GM13977 (cell line): ENCODE data around the gene CAD.

ENCODE experiments used
- DNase-seq: peaks from one replicate; pipeline ENCODE4 v3.0.0; 2012; ENCODE audit warnings: low spot score
- in situ Hi-C: fragments of 300-500 bp; cut with MboI; formaldehyde crosslinking; loops from one replicate; pipeline ENCODE4 v1.12.0; 2022; ENCODE audit warnings: low sequenced_read_pairs, low pct_unique_long_range_greater_than_20kb, mixed read lengths, inconsistent platforms; ENCODE audit not compliant: unreplicated experiment
- TF ChIP-seq, protein P1 (sequence below): IDR thresholded peaks from 2 replicates; pipeline ENCODE4 v1.5.1; 2012; ENCODE audit warnings: mild to moderate bottlenecking, control low read depth; ENCODE audit not compliant: insufficient read depth; ENCODE audit errors: extremely low read depth, missing control alignments

CAD gene

DNA sequence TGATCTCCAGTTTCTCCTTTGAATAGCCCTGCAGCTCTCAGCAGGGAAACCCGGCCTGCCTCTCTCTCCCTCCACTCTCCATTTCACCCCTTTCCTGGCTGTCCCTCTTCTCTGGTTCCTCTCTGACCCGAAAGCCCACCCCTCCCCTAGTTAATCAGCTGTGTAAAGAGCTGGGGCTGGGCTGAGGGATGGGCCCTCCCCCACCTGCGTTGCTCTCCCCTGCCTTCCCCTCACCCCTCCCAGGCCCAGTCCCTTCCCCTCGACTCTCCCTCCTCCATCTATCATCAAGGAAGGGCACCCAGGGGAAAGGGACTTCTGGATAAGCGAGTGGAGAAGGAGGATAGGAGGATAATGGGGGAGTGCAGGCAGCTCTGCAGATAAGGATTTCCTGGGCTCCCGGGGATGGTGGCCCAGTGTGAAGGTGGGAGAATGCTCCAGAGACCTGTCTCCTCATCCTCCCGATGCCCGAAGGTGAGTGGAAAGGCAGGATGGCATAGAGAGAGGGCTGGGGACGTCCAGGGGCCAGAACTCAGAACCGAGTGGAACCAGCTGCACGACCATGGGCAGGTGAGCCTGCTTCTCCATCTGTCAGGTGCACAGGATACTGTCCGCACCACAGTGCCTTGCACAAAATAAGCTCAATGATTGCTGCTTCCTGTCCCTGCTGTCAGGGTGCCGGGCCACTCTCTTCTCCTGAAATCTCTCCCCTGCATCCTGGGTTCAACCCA lies 33.6 kb downstream of the CAD start:
- in situ Hi-C loops, result no loop called here
- TF ChIP-seq, protein P1, sequence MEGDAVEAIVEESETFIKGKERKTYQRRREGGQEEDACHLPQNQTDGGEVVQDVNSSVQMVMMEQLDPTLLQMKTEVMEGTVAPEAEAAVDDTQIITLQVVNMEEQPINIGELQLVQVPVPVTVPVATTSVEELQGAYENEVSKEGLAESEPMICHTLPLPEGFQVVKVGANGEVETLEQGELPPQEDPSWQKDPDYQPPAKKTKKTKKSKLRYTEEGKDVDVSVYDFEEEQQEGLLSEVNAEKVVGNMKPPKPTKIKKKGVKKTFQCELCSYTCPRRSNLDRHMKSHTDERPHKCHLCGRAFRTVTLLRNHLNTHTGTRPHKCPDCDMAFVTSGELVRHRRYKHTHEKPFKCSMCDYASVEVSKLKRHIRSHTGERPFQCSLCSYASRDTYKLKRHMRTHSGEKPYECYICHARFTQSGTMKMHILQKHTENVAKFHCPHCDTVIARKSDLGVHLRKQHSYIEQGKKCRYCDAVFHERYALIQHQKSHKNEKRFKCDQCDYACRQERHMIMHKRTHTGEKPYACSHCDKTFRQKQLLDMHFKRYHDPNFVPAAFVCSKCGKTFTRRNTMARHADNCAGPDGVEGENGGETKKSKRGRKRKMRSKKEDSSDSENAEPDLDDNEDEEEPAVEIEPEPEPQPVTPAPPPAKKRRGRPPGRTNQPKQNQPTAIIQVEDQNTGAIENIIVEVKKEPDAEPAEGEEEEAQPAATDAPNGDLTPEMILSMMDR, result no peak

DNA sequence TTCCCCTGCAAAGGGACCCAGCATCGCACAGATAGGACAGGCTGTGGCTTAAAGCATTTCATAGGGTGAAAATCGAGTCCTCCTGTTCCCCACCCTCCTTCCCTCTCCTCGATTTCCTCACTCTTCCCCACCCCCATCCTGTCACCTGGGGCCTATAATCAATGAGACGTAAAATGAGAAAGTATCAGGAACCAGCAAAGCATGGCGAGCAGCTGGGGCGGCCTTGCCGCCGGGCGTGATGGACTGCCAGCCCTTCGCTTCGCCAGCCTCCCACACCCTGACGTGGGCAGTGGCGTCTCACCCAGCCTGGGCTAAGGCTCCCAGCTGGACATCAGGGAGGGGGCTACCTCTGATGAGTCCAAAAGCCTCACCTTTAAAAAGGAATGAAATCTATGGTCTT lies 34.6 kb downstream of the CAD start:
- in situ Hi-C loops, result no loop called here
- DNase-seq, result no peak
- TF ChIP-seq, protein P1, result no peak

More for the DNA sequence above, 33.6 kb downstream of the CAD start:
- no peak for DNase-seq

DNA sequence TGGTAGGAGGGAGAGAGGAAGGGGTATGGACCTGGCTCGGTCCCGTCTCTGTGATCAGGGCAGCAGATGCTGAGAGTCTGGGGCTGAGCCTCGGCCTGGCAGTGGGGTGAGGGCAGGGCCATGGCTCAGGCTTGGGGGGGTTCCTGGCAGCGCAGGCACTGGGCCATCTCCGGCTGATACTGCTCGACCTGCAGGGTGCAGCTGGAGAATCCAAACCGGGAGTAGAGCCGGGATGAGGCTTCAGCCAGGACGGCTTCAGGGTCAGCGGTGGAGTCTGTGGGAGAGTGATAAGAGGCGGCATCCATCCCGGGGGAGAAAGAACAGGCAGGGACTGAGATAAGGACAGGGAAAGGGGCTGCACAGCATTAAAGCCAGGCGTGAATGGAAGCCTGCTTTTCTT lies 38.0 kb downstream of the CAD start:
- TF ChIP-seq, protein P1, result no peak
- in situ Hi-C loops, result no loop called here
- DNase-seq, result no peak

DNA sequence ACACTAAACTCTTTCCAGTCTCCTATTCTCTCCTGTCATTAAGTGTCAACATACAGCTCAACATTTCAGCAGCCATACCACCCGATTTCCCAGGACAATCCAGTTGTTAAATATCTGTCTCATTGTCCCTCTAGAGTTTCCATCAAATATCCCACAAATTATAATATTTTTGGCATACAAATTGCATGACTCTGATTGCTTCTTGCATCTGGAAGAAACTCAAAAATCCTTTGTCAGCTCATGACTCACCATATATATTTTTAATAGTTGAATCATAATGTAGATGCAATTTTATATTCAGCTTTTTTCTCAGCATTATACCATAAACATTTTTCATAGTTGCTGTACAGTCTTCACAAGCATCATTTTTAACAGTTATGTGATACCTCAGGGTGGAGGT lies 38.5 kb downstream of the CAD start:
- TF ChIP-seq, protein P1, result no peak
- DNase-seq, result no peak
- in situ Hi-C loops, result no loop called here

DNA sequence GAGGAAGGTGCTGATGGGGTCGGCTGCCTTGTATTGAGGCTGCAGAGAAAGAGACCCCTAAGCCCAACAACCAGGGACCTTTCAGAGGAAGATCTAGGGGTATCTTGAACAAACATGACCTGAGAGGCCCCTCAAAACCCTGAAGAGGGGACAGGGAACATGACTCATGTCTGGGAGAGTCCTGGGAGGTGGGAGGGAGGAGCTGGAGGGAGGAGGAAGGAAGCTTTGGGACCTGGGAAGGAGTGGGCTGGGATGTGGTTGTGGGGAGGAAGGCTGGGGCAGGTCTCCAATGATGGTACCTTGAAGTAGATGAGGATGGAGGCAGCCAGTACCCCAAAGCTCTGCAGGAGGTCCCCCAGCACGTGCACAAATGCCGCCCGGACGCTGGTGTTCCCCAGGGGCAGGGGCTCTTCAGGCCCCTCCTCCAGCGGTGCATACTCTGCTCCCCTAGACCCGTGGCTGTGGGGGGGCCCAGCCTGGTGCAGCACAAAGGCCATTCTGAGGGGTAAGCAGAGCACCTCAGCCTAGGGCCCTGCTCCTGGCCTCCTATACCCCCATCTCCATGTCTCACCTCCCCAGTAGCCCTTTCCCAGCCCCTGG lies 39.8 kb downstream of the CAD start:
- DNase-seq, result no peak
- TF ChIP-seq, protein P1, result no peak
- in situ Hi-C loops, result no loop called here

DNA sequence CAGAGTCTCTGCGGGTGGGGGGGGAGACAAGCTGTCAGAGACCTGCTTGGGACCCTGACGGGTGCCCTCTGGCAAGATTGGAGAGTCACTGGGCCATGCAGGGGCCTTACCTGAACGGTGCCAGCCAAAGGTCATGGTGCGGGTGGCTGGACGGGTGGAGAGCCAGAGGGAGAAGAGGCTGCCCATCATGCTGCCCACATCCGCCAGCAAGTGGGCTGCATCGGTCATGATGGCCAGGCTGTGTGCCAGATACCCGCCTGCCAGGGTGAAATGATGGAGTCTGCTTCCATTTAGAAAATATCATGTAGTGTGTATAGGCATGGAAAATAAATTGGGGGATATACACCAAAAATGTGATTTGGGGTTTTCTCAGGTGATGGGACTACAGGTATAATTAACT lies 40.9 kb downstream of the CAD start:
- no peak for DNase-seq
- TF ChIP-seq, protein P1, result no peak
- in situ Hi-C loops, result no loop called here
